ENCODE data around the gene CBX7.

CBX7 gene

GRCh38 chr22:39152511-39153219 is at the start of gene CBX7:
CBX7 (minus strand) TSS chr22:39152680; CDS start chr22:39152444, 236 bp downstream.
- peak; percentile 90 for DNase-seq

- DNase-seq = no peak
Observed at GRCh38 chr22:39197578-39197977, 45.1 kb upstream of the CBX7 start.

DNA sequence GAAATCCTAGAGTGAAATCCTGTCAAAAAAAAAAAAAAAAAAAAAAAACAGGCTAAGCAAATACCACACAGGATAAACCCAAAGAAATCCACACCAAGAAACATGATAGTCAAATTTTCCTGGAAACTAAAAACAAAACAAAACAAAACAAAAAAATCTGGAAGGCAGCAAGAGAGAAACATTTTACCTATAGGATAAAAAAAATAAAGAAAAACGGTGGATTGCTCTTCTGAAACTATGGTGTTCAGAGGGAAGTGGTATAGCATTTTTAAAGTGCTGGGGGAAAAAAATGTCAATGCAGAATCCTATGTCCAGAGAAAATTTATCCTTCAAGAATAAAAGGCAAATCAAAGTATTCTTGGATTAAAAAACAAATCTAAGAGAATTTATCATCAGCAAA is 41.6 kb upstream of the CBX7 start:
- DNase-seq = no peak

- DNase-seq = no peak
Observed at GRCh38 chr22:39188809-39189208, 36.3 kb upstream of the CBX7 start.

- DNase-seq = no peak
Observed at GRCh38 chr22:39185601-39186012, 33.1 kb upstream of the CBX7 start.

GRCh38 chr22:39184586-39185577 is 32.4 kb upstream of the CBX7 start:
- DNase-seq = no peak

DNA sequence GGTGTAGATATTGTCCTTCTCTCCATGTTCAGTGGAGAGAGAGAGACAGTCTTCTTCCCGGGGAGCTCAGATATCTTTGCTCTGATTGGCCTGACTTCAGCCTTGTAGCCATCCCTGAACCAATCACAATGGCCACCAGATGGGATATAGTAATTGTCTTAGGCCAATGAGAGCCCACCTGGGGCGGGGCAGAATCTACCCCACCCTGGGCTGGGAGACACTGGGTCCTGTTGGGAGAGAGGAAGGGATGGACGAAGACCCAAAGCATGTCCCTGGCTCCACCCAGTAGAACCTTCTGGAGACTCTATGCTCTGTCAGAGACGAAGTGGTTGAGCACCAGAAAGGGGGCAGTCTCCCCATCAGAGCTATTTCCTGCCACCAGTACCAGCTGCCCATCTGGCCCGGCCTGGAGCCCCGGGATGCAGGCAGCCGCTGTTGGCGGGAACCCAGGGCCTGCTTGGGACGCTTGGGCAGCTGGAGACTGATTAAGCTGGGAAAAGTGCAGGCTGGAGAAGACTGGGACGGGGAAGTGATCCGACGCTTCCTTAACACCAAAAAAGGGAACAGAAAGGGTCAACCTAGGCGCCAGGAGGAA is 31.6 kb upstream of the CBX7 start:
- no peak for DNase-seq

DNA sequence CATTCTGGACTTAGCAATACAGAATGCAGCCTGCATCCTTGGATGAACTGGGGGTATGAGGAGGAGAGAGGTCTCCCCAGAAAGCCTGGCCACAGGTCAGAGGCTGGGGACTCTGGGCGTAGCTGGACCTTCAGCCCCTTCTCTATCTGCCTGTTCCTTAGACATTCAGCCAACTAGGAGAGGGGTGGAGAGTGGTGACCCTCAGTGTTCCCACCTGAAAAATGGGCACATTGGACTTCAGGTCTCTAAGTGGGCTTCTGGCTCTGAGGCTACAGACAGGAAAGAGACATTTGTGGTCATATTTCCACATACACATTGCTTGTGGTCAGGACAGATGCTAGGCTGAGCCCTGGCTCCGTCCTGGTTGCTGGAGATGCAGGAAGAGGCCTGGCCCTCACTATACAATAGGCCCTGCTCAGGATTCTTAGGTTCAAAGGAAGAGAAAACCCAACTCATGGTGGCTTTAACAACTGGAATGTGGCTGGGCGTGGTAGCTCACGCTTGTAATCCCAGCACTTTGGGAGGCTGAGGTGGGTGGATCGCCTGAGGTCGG is 30.1 kb upstream of the CBX7 start:
- DNase-seq = no peak

- DNase-seq = no peak
Observed at GRCh38 chr22:39181778-39182177, 29.3 kb upstream of the CBX7 start.

DNA sequence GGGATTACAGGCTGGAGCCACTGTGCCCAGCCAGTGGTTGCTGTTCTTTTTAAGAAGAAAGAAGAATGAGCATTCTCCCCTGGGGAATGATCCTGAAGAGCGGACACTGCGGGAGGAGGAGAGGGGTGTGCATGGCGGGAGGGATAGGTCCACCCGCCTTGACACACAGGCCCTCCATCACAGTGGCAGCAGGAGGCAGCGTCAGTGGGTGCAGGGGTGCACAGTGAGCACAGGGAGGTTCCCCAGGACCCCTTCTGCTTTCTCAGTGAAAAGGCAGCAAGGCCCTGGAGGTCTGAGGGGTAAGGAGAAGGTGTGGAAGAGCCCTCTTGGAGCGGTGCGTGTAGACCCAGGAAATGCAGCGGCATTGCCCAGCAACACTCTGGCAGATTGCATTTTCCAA is 28.9 kb upstream of the CBX7 start:
- DNase-seq = no peak

DNA sequence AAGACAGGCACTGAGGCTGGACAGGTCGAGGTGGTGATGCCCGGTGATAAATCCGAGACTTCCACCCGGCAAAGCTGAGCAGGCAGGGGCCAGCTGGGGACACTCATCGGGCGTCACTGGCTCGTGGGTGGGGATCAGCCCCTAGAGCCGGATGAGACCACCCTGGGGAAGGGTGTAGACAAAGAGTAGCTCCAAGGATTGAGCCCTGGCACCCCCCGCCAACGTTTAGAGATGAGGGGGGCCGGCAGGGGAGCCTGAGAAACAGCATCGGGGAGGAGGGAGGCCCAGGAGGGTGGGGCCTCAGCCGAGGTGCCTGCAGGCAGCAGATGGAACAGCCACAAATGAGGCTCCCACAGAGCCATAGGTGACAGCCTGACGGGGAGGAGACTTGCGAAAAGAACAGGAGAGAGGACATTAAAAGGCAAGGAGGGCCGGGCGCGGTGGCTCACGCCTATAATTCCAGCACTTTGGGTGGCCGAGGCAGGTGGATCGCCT is 27.4 kb upstream of the CBX7 start:
- DNase-seq = no peak

DNA sequence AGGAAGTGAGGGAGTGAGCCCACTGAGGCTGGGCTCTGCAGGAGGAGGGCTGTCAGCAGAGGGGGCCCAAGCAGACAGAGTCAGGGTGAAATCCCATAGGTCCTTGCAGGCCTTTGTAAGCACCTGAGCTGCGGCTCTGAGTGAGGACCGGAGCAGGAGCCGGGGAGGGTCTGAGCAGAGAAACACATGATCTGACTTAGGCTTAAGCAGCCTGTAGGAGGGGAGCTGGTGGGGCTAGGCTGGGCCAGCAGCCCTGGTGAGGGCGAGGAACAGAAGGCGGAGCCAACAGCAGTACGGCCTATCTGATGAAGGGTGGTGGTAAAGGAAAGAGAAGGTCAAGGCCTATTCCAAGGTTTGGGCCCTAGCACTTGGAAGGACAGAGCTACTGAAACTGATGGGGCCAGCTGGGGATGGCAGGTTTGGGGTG is 26.9 kb upstream of the CBX7 start:
- DNase-seq = no peak

GRCh38 chr22:39178206-39179111 is 26.0 kb upstream of the CBX7 start:
- DNase-seq = no peak

DNA sequence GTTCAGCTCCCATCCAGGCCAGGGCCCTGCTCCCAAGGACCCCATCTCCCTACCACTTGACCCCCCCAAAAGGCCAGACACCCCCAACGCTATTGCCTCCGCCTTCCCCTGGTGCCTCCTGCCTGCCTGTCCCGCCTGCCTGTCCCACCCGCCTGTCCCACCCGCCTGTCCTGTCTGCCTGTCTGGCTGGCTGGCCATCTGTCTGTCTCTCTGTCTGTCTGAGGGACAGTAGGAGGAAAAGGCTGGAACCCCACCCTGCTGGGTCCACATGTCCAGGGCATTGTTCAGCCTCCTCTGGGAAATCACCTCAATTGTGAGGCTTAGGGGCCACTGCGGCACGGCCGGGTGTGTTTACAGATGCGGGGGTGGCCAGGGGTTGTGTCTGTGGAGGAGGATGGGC is 25.3 kb upstream of the CBX7 start:
- no peak for DNase-seq

GRCh38 chr22:39177456-39177775 is 24.9 kb upstream of the CBX7 start:
- no peak for DNase-seq

- no peak for DNase-seq
Observed at GRCh38 chr22:39176714-39177455, 24.4 kb upstream of the CBX7 start.

GRCh38 chr22:39176143-39176713 is 23.7 kb upstream of the CBX7 start:
- DNase-seq = no peak

DNA sequence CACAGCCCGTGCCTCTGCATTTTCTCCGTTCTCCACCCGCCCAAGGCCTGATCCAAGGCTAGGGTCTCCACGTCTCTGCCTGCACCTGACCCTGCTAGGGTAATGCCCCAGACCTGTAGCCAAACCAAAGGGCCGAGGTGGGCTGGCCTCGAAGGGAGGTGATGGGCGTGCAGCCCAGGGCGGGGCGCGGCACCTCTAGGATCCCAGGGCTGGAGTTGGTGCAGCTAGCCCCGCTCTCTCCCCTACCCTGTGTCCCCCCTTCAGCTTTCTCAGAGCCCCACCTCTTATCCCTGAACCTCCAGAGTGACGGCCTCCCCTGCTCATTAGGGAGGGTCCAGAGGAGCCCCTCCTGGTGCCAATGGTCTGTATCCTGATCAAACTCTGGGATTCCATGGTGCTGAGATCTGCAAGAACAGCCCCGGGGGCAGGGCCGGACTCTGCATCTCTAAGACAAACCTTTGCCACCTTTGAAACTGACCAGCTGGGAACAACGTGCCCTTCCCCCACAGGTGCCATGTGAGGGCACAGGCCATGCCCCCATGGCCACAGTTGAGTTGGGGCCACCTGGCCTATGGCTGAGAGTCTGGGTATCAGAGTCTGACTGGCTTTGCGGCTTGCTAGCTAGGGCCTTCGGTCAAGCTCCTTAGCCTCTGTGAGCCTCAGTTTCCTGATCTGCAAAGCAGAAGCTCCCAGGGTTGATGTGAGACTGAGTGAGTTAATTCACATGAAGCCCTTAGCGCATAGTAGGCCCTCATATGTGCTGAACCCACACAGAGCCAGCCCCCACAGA is 23.1 kb upstream of the CBX7 start:
- DNase-seq = no peak

- DNase-seq = peak; percentile 59
Observed at GRCh38 chr22:39174498-39175352, 22.2 kb upstream of the CBX7 start.
